GM18508 (cell line): ENCODE results near the gene TIMM29.

Experiments
- ATAC-seq: cut with Tn5 transposase; IDR thresholded peaks from one replicate; pipeline ENCODE4 v1.9.1; 2021; ENCODE audit warnings: moderate number of reproducible peaks; ENCODE audit not compliant: insufficient read depth, unreplicated experiment

The TIMM29 gene

DNA sequence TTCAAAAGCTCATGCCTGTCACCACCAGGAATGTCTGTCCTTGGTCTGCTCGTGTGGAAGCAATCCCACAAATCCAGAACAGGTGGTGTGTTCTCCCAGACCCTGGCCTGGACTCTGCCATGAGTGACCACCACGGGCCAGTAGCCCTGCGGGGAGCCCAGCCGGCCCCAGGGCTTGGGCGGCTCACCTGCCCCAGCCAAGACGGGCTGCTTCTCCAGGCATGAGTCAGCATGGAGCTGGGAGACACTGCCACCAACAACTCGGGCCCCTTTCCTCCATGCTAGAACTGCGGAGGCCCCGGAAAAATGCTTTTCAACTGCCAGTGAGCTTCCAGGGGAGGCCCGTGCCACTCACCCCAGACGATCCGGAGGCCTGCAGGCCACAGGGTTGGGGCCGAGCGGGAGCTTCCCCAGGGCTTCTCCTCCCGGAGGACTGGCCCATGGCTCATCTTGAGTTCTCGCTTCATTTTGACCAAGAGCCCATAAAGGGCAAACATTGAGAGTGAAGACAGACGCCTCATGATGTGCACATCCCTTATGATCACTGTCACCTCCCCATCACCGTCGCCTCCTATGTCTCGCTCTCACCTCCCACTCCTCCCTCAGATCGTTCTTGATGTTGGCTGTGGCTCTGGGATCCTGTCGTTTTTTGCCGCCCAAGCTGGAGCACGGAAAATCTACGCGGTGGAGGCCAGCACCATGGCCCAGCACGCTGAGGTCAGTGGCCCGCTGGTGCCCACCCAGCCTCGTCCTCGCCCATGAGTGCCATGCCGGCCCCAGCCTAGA is 16.8 kb upstream of the TIMM29 start:
- no peak for ATAC-seq

DNA sequence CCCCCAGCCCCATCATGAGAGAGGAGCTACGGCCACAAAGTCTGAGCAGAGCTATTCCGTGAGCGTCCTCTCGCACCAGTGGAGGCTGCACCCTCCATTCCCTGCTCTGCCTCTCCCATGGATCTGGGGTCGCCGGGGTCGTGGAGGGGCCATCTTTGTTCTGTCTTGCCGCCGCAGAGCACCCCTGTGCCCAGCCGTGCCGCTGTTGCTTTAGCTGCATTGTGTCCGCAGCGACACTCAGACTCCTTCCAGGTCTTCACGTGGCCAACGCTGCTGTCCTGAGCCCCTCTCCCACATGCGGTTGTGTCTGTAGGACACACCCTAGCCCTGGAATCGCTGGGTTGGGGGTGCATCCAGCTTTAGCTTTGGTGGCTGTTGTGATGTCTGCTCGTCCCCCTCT is 16.0 kb upstream of the TIMM29 start:
- ATAC-seq = no peak

GRCh38 chr19:10913716-10914340 is 14.8 kb upstream of the TIMM29 start:
- ATAC-seq = no peak

DNA sequence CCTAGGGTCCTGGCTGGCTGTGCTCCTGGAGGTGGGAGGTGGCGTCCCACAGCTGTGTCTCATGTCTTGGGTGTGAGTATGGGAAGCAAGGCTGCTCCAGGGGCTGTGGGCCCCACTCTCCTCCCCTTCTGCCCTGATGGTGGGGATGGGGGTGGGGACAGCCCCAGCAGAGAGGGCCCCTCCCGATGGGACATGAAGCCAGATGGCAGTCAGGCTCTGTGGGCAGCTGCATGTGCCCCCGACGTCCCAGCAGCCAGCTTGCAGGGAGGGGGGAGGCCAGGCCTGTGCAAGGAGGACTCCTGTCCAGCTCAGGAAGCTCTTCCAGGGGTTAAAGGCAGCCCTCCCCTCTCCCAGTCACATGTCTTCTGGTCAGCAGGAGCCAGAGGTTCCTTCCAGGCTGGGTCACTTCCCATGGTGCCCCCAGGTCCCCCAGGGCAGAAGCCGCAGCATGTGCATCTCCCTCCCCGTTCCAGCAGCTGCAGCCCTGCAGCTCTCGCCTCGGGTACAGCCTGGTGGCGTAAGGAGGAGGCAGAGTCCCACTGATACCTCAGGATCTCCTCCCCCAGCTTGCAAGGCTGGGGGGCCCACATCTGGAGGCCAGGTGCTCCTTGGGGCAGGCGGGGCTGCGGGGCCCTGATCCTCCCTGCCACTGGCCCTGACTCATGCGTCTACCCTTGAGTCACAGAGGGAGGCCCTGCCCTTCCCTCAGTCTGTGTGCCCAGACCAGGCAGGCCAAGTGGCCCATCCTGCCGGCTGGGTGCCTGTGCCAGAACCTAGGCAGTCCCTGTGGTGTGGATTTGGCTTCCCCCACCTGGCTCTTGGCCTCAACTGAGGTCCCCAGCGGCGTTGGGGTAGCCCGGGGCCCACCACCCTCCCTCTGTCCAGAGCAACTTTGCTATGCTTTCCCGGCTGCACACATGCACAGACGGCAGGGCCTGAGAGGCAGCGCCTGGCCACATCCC is 13.2 kb upstream of the TIMM29 start:
- no peak for ATAC-seq

GRCh38 chr19:10916602-10917001 is 12.0 kb upstream of the TIMM29 start:
- no peak for ATAC-seq

GRCh38 chr19:10918359-10918758 is 10.3 kb upstream of the TIMM29 start:
- ATAC-seq = no peak

DNA sequence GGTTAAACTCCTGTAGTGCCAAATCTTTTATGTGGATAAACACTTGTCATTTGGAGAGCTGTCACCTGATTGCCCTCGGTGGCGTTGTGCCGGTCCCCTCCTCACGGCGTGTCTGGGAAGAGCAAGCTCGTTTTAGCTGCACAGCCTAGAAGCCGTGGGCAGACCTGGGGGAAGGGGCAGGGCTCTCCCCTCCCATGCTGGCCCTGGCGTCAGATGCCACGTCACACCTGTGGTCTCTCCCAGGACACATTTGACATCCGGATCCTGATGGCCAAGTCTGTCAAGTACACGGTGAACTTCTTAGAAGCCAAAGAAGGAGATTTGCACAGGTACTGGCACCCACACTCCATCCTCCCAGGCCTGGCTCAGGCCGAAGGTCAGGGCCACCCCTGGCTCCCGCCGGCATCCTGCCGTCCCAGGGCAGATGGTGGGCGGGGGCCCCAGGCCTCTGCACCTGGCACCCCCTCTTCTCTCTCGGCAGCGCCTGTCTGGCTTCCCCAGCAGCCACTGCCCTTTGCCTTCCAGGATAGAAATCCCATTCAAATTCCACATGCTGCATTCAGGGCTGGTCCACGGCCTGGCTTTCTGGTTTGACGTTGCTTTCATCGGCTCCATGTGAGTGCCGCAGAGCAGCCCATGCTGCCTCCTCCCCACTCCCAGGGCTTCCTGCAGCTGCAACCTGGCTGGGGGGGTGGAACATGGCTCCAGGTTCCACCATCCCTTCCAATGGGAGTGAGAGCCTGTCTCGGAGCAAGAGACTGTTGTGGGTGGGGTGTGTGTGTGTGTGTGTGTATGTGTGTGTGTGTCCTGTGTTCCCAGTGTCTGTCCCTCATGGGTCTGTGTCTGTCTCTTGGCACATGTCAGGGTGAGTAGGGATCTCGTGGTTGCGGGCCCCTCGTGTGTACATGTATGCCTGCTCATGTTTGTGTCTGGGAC is 9.0 kb upstream of the TIMM29 start:
- no peak for ATAC-seq

DNA sequence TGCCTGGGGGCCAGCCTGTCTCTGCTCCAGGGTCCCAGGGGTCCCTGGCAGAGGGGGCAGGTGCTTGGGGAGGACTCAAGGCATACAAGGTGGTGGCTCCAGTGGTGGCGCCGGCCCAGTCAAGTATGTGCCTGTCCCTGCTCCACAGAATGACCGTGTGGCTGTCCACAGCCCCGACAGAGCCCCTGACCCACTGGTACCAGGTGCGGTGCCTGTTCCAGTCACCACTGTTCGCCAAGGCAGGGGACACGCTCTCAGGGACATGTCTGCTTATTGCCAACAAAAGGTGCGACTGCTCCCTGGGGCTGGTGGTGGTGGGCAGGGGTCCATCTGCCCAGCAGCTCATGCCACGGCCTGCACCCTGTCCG is 8.3 kb upstream of the TIMM29 start:
- no peak for ATAC-seq

DNA sequence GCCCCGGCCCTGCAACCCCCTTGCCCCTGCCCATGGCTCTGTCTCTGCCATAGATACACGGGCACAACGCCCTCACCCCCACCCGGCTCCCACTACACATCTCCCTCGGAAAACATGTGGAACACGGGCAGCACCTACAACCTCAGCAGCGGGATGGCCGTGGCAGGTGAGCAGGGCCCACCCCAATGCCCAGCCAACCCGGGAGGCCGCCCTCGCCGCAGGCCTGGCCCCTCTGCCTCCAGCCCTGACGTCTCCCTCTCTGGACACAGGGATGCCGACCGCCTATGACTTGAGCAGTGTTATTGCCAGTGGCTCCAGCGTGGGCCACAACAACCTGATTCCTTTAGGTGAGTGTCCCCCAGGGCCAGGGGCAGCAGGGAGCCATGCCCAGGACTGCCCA is 7.8 kb upstream of the TIMM29 start:
- no peak for ATAC-seq

DNA sequence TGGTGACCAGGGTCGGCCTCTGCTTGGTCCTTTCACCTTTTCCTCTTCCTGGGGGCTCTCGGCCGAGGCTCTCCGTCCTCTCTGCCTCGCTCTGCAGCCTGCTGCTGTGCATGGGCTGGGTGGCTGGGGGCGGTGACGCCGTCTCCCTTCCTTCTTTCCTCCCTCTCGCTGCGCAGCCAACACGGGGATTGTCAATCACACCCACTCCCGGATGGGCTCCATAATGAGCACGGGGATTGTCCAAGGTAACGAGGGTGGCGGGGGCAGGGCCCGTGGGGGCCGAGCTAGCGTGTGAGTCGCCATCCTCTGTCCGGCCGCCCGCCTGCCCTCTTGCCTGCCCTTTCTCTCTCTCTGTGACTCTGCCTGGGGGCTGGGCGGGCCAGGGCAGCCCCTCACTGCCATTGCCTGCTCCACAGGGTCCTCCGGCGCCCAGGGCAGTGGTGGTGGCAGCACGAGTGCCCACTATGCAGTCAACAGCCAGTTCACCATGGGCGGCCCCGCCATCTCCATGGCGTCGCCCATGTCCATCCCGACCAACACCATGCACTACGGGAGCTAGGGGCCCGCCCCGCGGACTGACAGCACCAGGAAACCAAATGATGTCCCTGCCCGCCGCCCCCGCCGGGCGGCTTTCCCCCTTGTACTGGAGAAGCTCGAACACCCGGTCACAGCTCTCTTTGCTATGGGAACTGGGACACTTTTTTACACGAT is 7.3 kb upstream of the TIMM29 start:
- ATAC-seq = no peak

- ATAC-seq = no peak
Measured at GRCh38 chr19:10921910-10922637, 6.5 kb upstream of the TIMM29 start.

GRCh38 chr19:10922638-10923014 is 6.0 kb upstream of the TIMM29 start:
- ATAC-seq = no peak

DNA sequence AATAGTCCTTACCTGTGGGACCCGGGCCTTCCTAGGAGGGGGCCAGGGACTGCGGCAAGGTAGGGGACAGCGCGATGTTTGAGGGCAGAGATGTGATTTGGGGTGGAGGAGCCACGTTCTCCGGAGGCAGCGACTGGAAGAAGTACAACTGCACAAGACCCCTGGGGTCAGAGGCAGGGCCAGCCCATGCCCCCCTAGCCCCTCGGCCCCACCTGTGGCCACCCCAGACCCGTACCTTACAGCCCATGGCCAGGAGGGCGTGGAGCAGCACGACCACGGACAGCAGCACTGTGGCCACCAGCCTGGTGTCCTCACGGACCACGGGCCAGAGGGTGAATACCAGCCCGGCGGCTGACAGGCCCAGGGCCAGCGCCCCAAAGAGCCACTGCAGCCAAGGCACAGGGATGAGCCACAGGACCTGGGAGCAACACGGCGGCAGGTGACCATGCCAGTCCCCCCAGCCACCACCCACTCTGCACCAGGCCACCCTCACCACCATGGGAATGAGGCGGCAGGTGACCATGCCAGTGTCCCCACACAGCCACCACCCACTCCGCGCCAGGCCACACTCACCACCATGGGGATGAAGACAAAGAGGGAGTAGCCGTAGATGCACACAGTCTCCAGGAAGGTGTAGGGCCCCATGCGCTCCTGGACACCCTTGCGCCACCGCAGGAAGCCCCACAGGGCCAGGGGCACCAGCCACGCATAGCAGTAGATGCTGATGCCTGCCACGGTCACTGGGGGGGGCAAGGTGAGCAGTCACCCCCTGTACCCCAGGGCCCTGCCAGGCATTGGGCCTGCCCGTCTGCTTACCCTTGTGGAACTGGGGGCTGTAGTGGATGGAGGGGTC is 5.1 kb upstream of the TIMM29 start:
- no peak for ATAC-seq

DNA sequence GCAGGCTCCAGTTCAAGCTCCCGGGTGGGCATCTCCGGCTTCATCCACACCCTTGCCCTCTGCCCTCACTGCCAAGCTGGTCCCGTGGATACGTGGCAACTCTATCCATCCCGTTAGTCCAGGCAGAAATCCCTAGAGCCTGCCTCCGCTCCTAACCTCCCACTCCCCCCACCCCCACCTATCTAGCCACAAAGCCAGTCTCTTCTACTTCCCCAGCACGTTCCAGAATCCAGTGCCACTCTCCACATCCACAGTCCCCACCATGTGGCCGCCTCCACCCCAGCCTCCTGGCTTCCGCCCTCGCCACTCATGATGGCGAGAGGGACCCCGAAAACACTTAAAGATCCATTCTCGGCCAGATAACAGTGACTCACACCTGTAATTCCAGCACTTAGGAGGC is 4.0 kb upstream of the TIMM29 start:
- ATAC-seq = no peak

GRCh38 chr19:10927730-10928562 is 665 bp upstream of the TIMM29 start:
- no peak for ATAC-seq

DNA sequence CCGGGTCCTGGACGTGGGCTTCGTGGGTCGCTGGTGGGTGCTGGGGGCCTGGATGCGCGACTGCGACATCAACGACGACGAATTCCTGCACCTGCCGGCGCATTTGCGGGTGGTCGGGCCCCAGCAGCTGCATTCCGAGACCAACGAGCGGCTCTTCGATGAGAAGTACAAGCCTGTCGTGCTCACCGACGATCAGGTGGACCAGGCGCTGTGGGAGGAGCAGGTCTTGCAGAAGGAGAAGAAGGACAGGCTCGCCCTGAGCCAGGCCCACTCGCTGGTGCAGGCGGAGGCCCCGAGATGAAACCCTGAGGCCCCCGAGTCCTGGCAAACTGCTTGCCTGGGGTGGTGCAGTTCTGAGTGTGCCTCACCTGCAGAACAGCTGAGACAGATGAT is 787 bp downstream of the TIMM29 start:
- no peak for ATAC-seq
